GM21447 (cell line): ENCODE results near the gene BHMT.

ENCODE experiments used
- ATAC-seq: cut with Tn5 transposase; IDR thresholded peaks from one replicate; pipeline ENCODE4 v1.9.1; 2021; ENCODE audit not compliant: unreplicated experiment

BHMT gene, protein sequence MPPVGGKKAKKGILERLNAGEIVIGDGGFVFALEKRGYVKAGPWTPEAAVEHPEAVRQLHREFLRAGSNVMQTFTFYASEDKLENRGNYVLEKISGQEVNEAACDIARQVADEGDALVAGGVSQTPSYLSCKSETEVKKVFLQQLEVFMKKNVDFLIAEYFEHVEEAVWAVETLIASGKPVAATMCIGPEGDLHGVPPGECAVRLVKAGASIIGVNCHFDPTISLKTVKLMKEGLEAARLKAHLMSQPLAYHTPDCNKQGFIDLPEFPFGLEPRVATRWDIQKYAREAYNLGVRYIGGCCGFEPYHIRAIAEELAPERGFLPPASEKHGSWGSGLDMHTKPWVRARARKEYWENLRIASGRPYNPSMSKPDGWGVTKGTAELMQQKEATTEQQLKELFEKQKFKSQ

DNA sequence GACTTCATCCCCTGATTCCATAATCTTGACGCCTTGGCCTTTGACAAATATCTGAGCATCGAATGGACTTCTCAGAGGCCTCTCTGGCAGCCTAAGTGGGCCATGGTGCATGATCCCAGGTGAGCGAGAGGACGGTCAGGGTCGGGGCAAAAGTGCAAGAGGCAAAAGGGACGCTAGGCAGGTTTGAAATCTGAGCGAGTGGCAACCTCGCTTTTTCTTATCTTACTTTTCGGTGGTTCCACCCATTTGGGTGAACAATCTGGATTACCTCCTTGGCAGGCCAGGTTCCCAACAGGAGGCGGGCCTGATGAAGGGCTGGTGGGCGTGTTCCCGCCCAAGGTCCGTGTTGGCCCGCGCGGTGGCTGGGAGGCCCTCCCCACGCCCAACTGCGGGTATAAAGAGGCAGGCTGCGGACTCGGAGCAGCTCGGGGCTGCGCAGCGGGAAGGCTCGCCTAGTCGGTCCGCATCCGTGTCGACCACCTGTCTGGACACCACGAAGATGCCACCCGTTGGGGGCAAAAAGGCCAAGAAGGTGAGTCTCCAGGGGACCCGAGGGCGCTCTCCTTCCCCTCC, at the start of gene BHMT:
Gene BHMT (plus strand): TSS at position 423 of the 573 bp plus-strand sequence. CDS start 77 bp downstream, at position 500.
- no peak for ATAC-seq

DNA sequence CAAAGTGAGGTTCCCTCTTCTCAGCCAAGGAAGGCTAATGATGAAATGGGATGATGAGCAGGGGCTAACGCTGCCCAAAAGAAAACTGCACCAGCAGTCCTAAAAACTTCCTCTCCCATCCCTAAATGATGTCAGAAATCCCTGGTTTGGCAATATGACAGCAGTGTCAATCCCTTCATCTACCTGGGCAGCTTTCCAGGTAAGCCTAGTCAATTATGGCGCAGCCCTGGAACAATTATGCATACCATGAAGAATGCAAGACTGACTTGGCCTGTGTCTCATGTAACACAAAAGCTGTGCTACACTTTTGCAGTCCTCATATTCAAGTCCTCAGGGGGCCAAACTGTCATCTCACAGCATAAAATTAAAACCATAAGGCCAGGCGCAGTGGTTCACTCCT, 49.2 kb upstream of the BHMT start:
- no peak for ATAC-seq

DNA sequence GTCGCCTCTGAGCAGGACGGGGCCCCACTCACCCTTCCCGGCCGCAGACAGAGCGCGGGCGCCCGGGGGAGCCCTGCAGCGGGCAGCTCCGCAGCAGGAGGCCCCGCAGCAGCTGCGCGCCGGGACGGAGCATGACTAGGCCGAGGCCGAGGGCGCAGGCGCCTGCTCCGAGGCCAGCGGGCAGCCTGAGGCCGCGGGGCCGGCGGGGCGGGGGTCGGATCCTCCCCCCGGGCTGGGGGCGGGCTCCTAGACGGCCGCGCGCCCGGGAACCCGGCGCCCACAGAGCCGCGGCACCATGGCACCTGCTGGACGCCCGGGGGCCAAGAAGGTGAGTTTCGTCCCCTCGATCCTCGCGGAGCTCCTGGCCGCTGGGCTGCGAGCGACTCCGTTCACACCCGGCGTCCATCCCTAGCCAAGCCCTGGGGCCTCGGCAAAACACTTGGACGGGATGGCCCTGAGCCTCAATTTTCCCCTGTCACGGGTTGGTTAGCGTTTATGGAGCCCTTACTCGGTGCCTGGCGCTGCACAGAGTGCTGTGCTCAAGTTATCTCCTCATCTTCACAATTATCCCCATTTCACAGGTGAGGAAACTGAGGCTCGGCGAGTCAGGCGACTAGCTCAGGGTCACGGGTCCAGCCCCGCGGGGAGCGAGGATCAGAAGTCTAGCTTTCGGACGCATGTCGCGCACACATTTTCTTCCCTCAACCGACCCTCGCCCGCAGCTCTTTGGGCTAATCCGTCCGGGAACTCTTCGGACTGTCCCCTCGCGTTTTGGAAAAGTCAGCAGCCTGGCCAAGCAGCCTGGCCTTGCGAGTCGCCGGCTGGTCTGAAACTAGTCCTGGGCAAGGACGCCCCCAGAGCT, 41.9 kb upstream of the BHMT start, which contains the start of the genes BHMT2 and DMGDH:
Gene BHMT2 (plus strand): TSS at position 280 of the 862 bp plus-strand sequence. CDS start 16 bp downstream, at position 296.
Gene DMGDH (minus strand): TSS at position 187 of the 862 bp plus-strand sequence. CDS start 54 bp downstream, at position 133.
- ATAC-seq = no peak

DNA sequence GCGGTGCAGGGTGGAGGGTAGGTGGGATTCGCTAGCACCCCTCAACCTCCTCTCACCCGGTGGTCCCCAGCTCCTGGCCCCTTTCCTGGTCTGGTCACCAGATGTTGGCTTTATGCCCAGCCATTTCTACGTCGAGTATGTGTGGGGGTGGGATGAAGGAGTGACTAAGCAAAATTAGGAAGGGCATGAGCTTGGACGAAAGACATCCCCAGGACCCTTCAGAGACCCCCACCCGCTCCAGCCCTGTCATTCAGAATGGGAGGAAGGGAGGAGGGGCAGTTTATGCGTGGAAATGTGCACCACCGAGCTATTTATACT, 41.3 kb upstream of the BHMT start:
- no peak for ATAC-seq

DNA sequence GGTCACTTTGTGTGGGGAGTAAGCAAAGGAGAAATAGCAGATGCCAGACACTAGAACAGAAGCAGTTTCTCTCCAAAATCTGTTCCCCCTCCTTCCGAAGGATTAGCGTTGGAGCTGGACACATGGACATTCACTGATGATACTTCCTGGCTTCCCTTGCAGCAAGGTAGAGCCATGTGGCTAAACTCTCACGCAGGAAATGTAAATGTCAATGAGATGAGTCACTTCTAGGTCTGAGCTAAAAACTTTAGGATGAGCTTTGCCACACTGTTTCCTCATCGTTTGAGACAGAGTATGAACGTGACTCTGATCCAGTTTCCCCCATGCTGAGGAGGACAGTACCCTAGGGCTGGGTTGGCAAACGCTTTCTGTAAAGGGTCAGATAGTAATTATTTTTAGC, 37.0 kb upstream of the BHMT start:
- ATAC-seq = no peak

DNA sequence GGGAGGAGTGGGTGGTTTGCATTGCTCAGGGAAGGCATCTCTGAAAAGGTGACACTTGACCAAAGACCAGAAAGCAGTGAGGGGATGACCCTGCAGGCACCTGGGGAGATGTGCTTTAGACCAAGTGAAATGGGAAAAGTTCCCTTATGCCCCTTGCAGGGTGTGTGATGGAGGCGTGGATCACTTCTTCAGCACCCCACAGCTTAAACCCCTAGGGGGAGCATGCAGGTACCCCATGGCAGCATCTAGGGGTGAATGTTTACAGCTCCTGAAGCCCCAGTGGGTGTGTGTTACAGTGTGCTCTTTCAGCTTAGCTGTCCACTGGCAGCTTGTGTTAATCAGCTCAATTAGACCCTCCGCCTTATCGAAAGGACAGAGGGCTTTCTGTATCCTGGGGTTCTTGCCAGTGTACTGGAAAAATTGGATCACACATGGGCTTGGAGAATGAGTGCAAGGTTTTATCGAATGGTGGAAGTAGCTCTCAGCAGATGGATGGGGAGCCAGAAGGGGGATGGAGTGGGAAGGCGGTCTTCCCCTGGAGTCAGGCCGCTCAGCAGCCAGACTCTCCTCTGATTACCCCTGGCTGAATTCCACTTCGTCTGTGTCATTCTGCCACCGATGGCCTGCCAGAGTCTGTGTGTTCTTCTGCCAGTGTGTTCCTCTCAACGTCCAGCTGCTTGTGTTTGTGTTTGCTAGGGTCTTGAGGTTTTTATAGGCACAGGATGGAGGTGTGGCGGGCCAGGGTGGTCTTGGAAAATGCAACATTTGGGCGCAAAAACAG, 35.8 kb upstream of the BHMT start:
- no peak for ATAC-seq

DNA sequence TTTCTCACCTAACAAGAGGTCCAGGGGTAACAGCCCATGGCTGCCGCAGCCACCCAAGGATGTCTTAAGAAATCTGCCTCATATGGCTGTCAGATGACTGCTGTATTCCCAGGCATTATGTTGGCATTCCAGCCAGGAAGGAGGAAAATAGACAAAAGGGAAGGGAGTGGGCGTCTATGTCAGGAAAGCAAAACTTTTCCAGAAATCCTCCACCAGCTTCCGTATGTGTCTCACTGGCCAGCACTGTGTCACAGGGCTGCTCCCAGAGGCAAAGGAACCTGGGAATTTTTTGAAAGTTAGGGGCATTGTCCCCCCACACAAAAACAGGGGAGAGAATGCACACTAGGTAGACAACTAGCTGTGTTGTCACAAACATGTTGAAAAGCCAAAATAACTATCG, 34.8 kb upstream of the BHMT start:
- no peak for ATAC-seq

DNA sequence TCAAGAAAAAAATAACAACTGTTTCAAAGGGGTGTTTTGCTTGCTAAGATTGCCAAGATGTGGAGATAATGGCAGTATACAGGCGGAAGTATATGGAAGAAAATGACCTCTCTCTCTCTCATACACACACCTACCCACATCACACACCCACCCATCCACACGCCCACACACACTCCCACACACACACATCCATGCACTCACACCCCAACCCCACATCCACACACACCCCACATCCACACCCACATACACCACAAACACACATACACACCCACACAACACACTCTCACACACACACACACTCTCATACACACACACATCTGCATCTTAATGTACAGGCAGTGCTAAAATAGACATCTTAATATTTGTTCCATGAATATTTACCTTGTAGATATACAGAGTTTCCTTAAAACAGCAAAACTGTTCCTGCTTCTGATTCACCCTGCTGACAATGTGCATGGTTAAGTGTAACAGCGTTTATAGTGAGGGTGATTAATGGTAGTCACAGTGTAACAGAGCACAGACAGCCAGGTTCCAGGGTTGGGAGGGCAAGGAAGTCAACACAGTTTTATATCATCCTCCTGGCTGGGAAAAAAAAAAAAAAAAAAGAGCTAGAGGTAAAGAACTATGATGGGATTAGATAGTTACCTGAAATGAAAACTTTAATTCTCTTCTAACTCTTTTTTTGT, 33.8 kb upstream of the BHMT start:
- ATAC-seq = no peak

DNA sequence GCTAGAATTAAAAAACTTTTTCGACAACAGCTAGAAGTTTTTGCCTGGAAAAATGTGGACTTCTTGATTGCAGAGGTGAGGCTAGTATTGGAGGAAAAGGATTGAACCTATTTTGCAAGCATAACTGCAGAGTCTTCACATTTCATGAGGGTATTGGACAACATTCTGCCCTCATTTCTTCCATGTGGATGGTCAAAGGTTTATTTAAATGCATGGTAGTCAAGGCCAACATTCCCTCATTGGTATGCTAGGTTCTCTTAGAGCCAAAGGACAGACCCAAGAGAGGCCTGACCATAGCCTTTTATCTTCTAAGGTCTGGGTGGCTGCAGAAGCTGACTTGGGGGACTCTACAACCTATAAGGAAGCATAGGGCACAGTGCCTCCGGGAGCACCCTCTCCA, 30.8 kb upstream of the BHMT start:
- ATAC-seq = no peak

DNA sequence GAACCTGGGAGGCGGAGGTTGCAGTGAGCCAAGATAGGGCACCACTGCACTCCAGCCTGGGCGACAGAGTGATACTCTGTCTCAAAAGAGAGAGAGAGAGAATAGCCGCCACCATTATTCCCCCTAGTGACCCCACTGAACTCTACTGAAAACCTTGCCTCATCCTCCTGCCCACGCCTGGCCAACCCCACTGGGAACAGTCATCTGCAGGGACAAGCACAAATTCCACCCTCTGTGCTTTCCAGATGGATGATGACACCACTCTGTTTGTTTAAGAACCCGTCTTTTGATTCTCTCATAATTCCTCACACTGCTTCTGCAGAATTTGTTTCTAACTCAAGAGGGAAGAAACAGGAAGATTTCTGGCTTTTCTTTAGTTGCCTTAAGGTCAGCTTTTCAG, 29.8 kb upstream of the BHMT start:
- no peak for ATAC-seq

DNA sequence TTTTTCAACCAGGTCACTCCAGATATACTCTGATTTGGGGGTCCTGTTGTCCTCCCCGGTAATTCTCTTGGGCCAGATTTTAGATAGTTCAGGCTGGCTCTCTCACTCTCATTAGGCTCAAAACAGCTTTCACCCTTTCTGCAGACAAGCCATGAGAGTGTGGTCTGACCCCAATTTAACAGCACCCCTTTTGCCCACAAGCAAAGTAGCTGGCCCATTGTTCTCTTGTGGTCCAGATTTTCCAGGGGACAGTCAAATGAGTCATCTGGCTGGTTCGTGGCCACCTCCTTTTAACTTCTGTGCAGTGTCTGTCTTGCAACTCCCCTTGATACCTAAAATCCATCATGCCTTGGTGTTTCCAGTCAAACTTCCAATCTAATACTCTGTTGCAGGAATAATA, 25.5 kb upstream of the BHMT start:
- ATAC-seq = no peak

DNA sequence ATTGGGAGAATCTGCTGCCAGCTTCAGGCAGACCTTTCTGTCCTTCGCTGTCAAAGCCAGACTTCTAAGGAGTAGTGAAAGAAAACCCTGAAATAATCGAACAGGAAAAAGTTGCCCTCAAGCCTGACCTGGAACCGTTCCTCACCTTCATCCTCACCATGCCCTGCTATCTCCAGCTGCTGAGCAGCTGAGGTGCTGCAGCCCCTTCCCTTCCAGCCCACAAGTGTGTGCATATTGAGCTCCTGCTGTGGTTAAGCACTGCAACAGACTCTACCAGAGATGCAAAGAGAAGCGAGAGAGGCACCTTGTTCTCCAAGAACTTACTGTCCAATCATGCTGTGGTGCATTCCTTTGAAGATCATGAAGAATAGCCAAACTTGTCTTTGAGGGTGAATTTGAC, 23.1 kb upstream of the BHMT start:
- no peak for ATAC-seq

DNA sequence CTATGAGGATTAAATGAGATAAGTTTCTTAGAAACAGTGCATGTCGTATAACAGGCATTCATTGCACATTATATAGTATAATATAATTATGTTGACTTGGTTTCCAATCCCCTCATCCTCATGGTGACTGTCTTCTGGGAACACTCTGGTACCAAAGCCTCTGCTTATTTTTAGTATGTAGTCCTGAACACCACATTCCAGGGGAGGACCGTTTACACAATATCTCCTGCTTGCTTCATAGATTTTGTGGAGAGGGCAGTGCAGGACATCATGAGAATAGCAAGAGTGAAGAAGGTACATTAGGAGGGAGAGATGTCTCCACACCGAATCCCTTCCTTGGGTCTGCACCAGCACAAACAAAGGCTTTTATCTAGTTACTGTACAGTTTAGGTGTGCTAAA, 20.5 kb upstream of the BHMT start:
- no peak for ATAC-seq

DNA sequence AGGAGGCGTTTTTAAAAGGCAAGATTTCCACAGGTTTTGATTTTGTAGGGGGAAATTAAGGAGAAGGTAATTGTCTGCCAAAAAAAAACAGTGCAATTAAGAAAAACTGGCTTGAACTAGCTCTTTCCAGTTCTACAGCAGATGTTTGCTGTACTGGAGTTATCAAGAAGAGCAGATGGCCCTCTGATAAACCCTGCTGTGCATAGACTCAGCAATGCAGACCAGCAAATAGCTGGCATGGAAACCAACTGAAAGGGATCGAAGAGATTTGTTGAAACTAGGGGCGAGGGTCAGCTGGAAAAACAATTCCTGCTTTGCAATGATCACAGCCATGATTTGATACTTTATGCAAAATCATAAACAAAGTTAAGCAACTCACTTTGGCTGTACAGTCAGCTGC, 17.8 kb upstream of the BHMT start:
- no peak for ATAC-seq

DNA sequence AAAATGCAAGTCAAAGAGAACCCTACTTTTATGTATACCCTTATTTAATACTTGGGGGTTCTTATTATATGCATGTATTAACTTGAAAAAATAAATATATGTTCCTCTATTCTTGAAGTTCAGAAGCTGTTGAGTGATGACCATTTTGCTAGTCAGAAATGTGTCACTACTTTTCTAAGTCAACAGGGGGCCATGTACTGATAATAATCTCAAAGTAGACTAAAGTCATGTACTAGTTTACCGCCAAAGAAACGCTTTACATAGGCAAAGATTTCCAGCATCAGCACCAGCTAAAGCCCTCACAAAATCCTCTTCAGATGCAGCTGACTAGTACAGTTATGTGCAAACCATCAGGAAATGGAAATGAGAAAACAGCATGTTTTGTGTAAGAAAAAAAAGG, 5.7 kb upstream of the BHMT start:
- no peak for ATAC-seq

DNA sequence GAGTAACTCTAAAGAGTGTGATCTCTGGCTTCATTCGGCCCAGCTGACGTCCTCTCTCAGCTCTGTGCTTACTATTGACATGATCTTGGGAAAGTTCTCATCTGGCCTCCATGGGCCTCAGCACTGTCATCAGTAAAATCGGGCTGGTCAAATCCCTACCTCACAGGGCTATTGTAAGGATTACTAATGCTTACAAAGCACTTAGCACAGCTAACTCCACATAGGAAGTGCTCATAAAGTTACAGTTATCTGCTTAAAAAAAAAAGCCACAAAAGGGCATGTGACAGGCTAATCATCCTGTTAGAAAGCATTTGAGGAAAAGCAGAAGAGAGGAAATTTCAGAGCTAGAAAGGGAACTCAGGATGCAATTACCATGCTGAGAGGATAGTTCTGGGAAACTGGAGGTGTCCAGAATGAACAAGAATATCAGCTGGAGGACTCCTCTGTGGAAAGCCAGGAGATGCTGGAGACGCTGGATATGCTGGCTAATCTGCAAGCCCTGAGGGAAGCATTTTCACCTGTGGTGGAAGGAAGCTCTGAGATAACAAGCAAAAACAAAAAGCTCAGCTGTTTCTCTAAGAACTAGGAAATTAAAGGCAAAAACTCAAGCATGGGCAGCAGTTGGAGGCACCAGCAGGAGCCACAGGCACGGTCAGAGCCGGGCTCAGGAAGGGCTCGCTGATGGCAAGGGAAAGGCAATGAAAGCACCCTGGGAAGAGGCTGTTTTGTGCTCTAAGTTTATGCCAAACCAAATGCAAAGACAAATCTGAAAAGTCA, 4.4 kb upstream of the BHMT start:
- ATAC-seq = no peak

DNA sequence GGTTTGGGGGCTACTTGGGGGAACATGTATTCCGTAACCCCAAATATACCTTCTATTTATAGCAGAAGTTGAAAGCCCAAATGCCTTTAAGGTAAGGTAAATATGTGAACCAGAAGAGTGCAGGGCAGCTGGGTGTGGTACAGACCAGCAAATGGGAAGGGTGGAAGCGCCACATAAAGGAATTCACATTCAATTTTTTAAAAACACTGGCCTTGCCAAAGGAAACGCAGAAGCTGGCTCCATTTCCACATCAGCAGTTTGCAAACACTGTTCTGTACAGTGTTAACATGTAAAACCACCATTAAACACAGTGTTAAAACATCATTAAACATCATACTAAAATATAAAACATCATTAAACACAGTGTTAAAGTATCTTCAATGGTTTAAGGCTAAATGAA, 3.5 kb upstream of the BHMT start:
- no peak for ATAC-seq

DNA sequence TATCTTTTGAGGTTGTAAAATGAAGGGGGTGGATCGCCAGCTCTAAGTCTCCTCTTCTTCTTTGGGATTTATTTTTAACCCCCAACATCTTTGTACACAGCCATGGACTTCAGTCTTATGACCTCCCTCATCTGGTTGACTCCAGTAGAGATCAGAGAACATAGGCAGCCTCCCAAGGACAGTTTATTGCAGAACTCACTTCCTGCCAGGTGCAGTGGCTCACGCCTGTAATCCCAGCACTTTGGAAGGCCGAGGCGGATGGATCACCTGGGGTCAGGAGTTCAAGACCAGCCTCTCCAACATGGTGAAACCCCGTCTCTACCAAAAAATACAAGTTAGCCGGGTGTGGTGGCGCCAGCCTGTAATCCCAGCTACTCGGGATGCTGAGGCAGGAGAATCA, 2.8 kb upstream of the BHMT start:
- ATAC-seq = no peak
